ENCODE data around the gene SLC16A3. TPM values are rescaled to one million over a fixed set of nuclear protein-coding genes. Genes with fewer than 3 reads are reported as not detected.

Gene SLC16A3
- total and polyA plus RNA-seq, 8 donors = 13.0 to 149 (median 19.0) TPM

GRCh38 chr17:82287868-82288801 is 59.3 kb downstream of the SLC16A3 start:
- no peak overlapping the region for H3K4me3 ChIP-seq
- H3K36me3 ChIP-seq = no peaks in the 10 kb centered on the region
- intact Hi-C loops (cut with DNase I) = no loop called here
- TF ChIP-seq CTCF (IDR thresholded peaks at IDR 0.05) = no peak
- ATAC-seq (peak; percentile 60), DNase-seq (peak in 2 of 4 donors; percentile 88 to 89)
- no peaks in the 10 kb centered on the region for H3K27me3 ChIP-seq
- H3K9me3 ChIP-seq = no peaks in the 10 kb centered on the region
- peak overlapping the region; percentile 37 to 70 for H3K27ac ChIP-seq
- peaks cover 0 to 43% of the 10 kb centered on the region in 2 donors for H3K4me1 ChIP-seq

Small RNA genes within 50 kb of the gene (microRNA-seq; reads per million reads assigned to microRNA genes)
- 0 to 0.34 reads per million in 2 donors for gene MIR6787

Other genes with a start within 250 kb of the SLC16A3 start
- 10 to 100 TPM; 42.9 to 77.7 TPM for gene CENPX, start 206.2 kb upstream of the SLC16A3 start, total RNA-seq
- 10 to 100 TPM; 44.1 to 61.8 (median 49.8) TPM for gene CENPX, start 206.2 kb upstream of the SLC16A3 start, polyA plus RNA-seq (ENCODE audit: insufficient read length in 6 of 6)
- gene LRRC45, start 205.7 kb upstream of the SLC16A3 start, total RNA-seq = 10 to 100 TPM; 16.9 to 20.7 TPM
- gene LRRC45, start 205.7 kb upstream of the SLC16A3 start, polyA plus RNA-seq (ENCODE audit: insufficient read length in 6 of 6) = 10 to 100 TPM; 12.0 to 23.2 (median 17.6) TPM
- gene RAC3, start 197.4 kb upstream of the SLC16A3 start, total RNA-seq = 10 to 100 TPM in 1 of 2 donors, 1 to 10 TPM in 1; 4.2 to 11.5 TPM
- gene RAC3, start 197.4 kb upstream of the SLC16A3 start, polyA plus RNA-seq (ENCODE audit: insufficient read length in 6 of 6) = 10 to 100 TPM; 11.1 to 23.4 (median 15.4) TPM
- gene DCXR, start 191.3 kb upstream of the SLC16A3 start, total RNA-seq = 100 to 1,000 TPM; 113 to 152 TPM
- gene DCXR, start 191.3 kb upstream of the SLC16A3 start, polyA plus RNA-seq (ENCODE audit: insufficient read length in 6 of 6) = 10 to 100 TPM; 56.0 to 81.5 (median 69.3) TPM
- 10 to 100 TPM; 29.3 to 44.9 TPM for gene RFNG, start 177.2 kb upstream of the SLC16A3 start, total RNA-seq
- 10 to 100 TPM; 35.2 to 52.7 (median 46.7) TPM for gene RFNG, start 177.2 kb upstream of the SLC16A3 start, polyA plus RNA-seq (ENCODE audit: insufficient read length in 6 of 6)
- gene GPS1, start 177.1 kb upstream of the SLC16A3 start, total RNA-seq = 100 to 1,000 TPM in 1 of 2 donors, 10 to 100 TPM in 1; 75.3 to 101 TPM
- gene GPS1, start 177.1 kb upstream of the SLC16A3 start, polyA plus RNA-seq (ENCODE audit: insufficient read length in 6 of 6) = 10 to 100 TPM; 69.2 to 90.8 (median 78.8) TPM
- gene DUS1L, start 163.2 kb upstream of the SLC16A3 start, total RNA-seq = 100 to 1,000 TPM; 102 to 103 TPM
- gene DUS1L, start 163.2 kb upstream of the SLC16A3 start, polyA plus RNA-seq (ENCODE audit: insufficient read length in 6 of 6) = 10 to 100 TPM; 55.7 to 95.8 (median 69.4) TPM
- 100 to 1,000 TPM; 288 to 550 TPM for gene FASN, start 130.8 kb upstream of the SLC16A3 start, total RNA-seq
- 10 to 100 TPM; 18.0 to 63.8 (median 36.0) TPM for gene FASN, start 130.8 kb upstream of the SLC16A3 start, polyA plus RNA-seq (ENCODE audit: insufficient read length in 6 of 6)
- 10 to 100 TPM; 41.7 to 54.5 TPM for gene CCDC57, start 16.2 kb upstream of the SLC16A3 start, total RNA-seq
- gene CCDC57, start 16.2 kb upstream of the SLC16A3 start, polyA plus RNA-seq (ENCODE audit: insufficient read length in 6 of 6) = 10 to 100 TPM; 50.4 to 73.4 (median 65.9) TPM
- gene CSNK1D, start 44.7 kb downstream of the SLC16A3 start, total RNA-seq = 100 to 1,000 TPM; 122 to 160 TPM
- 100 to 1,000 TPM; 101 to 145 (median 119) TPM for gene CSNK1D, start 44.7 kb downstream of the SLC16A3 start, polyA plus RNA-seq (ENCODE audit: insufficient read length in 6 of 6)
- gene CD7, start 88.6 kb downstream of the SLC16A3 start, total RNA-seq = 1 to 10 TPM; 3.7 to 6.6 TPM
- gene CD7, start 88.6 kb downstream of the SLC16A3 start, polyA plus RNA-seq (ENCODE audit: insufficient read length in 6 of 6) = 1 to 10 TPM; 1.1 to 1.9 (median 1.4) TPM
- 10 to 100 TPM; 10.5 to 36.8 TPM for gene SECTM1, start 104.7 kb downstream of the SLC16A3 start, total RNA-seq
- gene SECTM1, start 104.7 kb downstream of the SLC16A3 start, polyA plus RNA-seq (ENCODE audit: insufficient read length in 6 of 6) = 1 to 10 TPM; 1.9 to 3.0 (median 2.4) TPM
- gene TEX19, start 130.2 kb downstream of the SLC16A3 start, total RNA-seq = not detected
- gene TEX19, start 130.2 kb downstream of the SLC16A3 start, polyA plus RNA-seq (ENCODE audit: insufficient read length in 6 of 6) = under 1 TPM in 1 of 6 donors, not detected in 5; 0.07 TPM
- gene UTS2R, start 142.7 kb downstream of the SLC16A3 start, total RNA-seq = not detected
- gene UTS2R, start 142.7 kb downstream of the SLC16A3 start, polyA plus RNA-seq (ENCODE audit: insufficient read length in 6 of 6) = under 1 TPM in 1 of 6 donors, not detected in 5; 0.11 TPM
- 10 to 100 TPM; 28.6 to 34.7 TPM for gene HEXD, start 189.3 kb downstream of the SLC16A3 start, total RNA-seq
- gene HEXD, start 189.3 kb downstream of the SLC16A3 start, polyA plus RNA-seq (ENCODE audit: insufficient read length in 6 of 6) = 10 to 100 TPM; 31.1 to 48.3 (median 42.1) TPM
- gene OGFOD3, start 189.5 kb downstream of the SLC16A3 start, total RNA-seq = 10 to 100 TPM; 31.0 to 37.9 TPM
- gene OGFOD3, start 189.5 kb downstream of the SLC16A3 start, polyA plus RNA-seq (ENCODE audit: insufficient read length in 6 of 6) = 10 to 100 TPM; 22.7 to 29.6 (median 26.6) TPM
- 100 to 1,000 TPM in 1 of 2 donors, 10 to 100 TPM in 1; 90.2 to 116 TPM for gene CYBC1, start 221.7 kb downstream of the SLC16A3 start, total RNA-seq
- 10 to 100 TPM; 47.0 to 54.2 (median 52.3) TPM for gene CYBC1, start 221.7 kb downstream of the SLC16A3 start, polyA plus RNA-seq (ENCODE audit: insufficient read length in 6 of 6)
- 10 to 100 TPM; 38.9 to 52.4 TPM for gene NARF, start 229.7 kb downstream of the SLC16A3 start, total RNA-seq
- 100 to 1,000 TPM; 101 to 128 (median 114) TPM for gene NARF, start 229.7 kb downstream of the SLC16A3 start, polyA plus RNA-seq (ENCODE audit: insufficient read length in 6 of 6)

All from left lung (tissue), 10 donors.